ENCODE results near the gene MMRN2. TPM values are rescaled to one million over a fixed set of nuclear protein-coding genes. Genes with fewer than 3 reads are reported as not detected.

MMRN2 gene
- total and polyA plus RNA-seq, 2 of the 8 experiments (the other 6 are each of a cell fraction or from before 2014, with no cell fraction given) = 1.2 TPM

- H4K20me1 ChIP-seq (replicated peaks in 1 of 2; ENCODE audit: control insufficient read depth in 1 of 2, insufficient read depth in 2 of 2, low read length in 2 of 2) = no peaks in the 10 kb centered on the region
- peak overlapping the region; percentile 99; the same call in 1 of the 2 replicates for H2BK5ac ChIP-seq (ENCODE audit: low read depth, low read length)
- no peaks in the 10 kb centered on the region for H3K9me3 ChIP-seq (ENCODE audit: insufficient read depth in 2 of 2, low read depth in 1 of 2, low read length in 1 of 2)
- peak overlapping the region; percentile 100 for H2AK5ac ChIP-seq (ENCODE audit: low read depth, low read length)
- H3K56ac ChIP-seq (replicated peaks; ENCODE audit: insufficient read length, low read depth, low read length) = no peak overlapping the region
- WGBS, 2 experiments (ENCODE audit: extremely low coverage in 1 of 2, insufficient coverage in 1 of 2, insufficient read length in 1 of 2, insufficient replicate concordance in 2 of 2, low coverage in 1 of 2, low lambda C conversion rate in 2 of 2, missing lambda C conversion rate in 1 of 2) = 81% methylated on average over 12 of the region's 16 CpGs; no CpG with 5 or more reads in 1 of the 2 experiments
- H3K4ac ChIP-seq (replicated peaks; ENCODE audit: insufficient read length, low read depth, low read length) = peak overlapping the region; percentile 12
- peak overlapping the region; percentile 79 for H2BK120ac ChIP-seq (replicated peaks; ENCODE audit: low read depth, low read length)
- H2BK15ac ChIP-seq (ENCODE audit: low read length) = peak overlapping the region; percentile 100; the same call in 1 of the 2 replicates
- H3K79me1 ChIP-seq (ENCODE audit: low read depth, low read length) = no peaks in the 10 kb centered on the region
- peak overlapping the region; percentile 96 for H4K91ac ChIP-seq (replicated peaks; ENCODE audit: insufficient read length, low read length)
- H4K5ac ChIP-seq (ENCODE audit: insufficient read length, low read depth, low read length) = peak overlapping the region; percentile 28
- peak overlapping the region; percentile 93 for H3K18ac ChIP-seq (ENCODE audit: extremely low read depth, low read length)
- H3K4me2 ChIP-seq (ENCODE audit: insufficient read depth in 1 of 2, low read depth in 2 of 2, low read length in 2 of 2) = no peak overlapping the region
- ChIA-PET CTCF (ENCODE audit: partially characterized antibody) (interaction anchor here (1.1 to 26.4 kb wide), 8 partner anchors 1 to 273 kb away, joined by 3 to 975 read pairs (median 8); partner anchors contain the start of genes ADIRF, MMRN2 and SNCG), POLR2A (ENCODE audit: partially characterized antibody) (interaction anchor here (1.1 to 2.2 kb wide), 3 partner anchors 13 to 18 kb away, joined by 4 to 10 read pairs (median 6); no protein-coding TSS in a partner anchor)
- FAIRE-seq (no peak), DNase-seq (ENCODE audit: low read depth in 1 of 2, low spot score in 2 of 2) (peak in 1 of 2 experiments; percentile 54)
- H4K8ac ChIP-seq (ENCODE audit: extremely low read depth, insufficient read depth, low read length) = peak overlapping the region; percentile 53; the same call in 1 of the 2 replicates
- no peaks in the 10 kb centered on the region for H3K27me3 ChIP-seq (replicated peaks in 1 of 4; ENCODE audit: control insufficient read depth in 3 of 4, extremely low read depth in 1 of 4, insufficient read depth in 3 of 4, low read length in 3 of 4)
- no peak overlapping the region for H3K27ac ChIP-seq (ENCODE audit: low read depth, low read length)
- no peaks in the 10 kb centered on the region for H3K23me2 ChIP-seq (ENCODE audit: low read depth, low read length)
- H3K9ac ChIP-seq (replicated peaks in 1 of 4; ENCODE audit: extremely low read depth in 1 of 4, low read depth in 3 of 4, low read length in 3 of 4) = no peak overlapping the region
- no peaks in the 10 kb centered on the region for H3K36me3 ChIP-seq (ENCODE audit: control insufficient read depth in 2 of 4, insufficient read depth in 4 of 4, low read length in 3 of 4)
- peak overlapping the region; percentile 99; the same call in 1 of the 2 replicates for H2BK20ac ChIP-seq (ENCODE audit: low read length)
- H3K4me3 ChIP-seq (ENCODE audit: extremely low read depth in 1 of 4, insufficient read depth in 2 of 4, low read depth in 3 of 4, low read length in 4 of 4) = no peak overlapping the region
- H2AFZ ChIP-seq (ENCODE audit: low read length) = no peak overlapping the region
- no peaks in the 10 kb centered on the region for H3K79me2 ChIP-seq (ENCODE audit: control insufficient read depth in 1 of 2, insufficient read depth in 2 of 2, low read length in 2 of 2)
- peaks cover 16 to 53% (median 41%) of the 10 kb centered on the region in 4 experiments for H3K4me1 ChIP-seq (replicated peaks in 1 of 4; ENCODE audit: control insufficient read depth in 3 of 4, insufficient read depth in 4 of 4, low read length in 3 of 4)
- no peak overlapping the region for H3K23ac ChIP-seq (ENCODE audit: insufficient read length)
- H3K14ac ChIP-seq (ENCODE audit: insufficient read length) = no peak overlapping the region
- H2BK12ac ChIP-seq (ENCODE audit: low read depth, low read length) = peak overlapping the region; percentile 99; the same call in 1 of the 2 replicates
- TF ChIP-seq BCL11A (IDR thresholded peaks at IDR 0.05; ENCODE audit: low read depth in 2 of 2, low read length in 2 of 2) (no peak), HDAC6 (IDR thresholded peaks at IDR 0.05; ENCODE audit: low read depth, low read length) (no peak), TEAD4 (IDR thresholded peaks at IDR 0.05; ENCODE audit: low read depth, low read length) (no peak), POLR2A (IDR thresholded peaks at IDR 0.05; ENCODE audit: control extremely low read depth in 1 of 2, low read depth in 2 of 2, low read length in 2 of 2) (no peak), MAFK (IDR thresholded peaks at IDR 0.05; ENCODE audit: low read depth, low read length) (no peak), SIN3A (conservative IDR thresholded peaks at IDR 0.05 in 1 of 2, IDR thresholded peaks at IDR 0.05 in 1 of 2; ENCODE audit: low read depth in 1 of 2, low read length in 2 of 2) (no peak), JUND (IDR thresholded peaks at IDR 0.05; ENCODE audit: low read length) (no peak; the same call in 1 of the 2 replicates), TBP (IDR thresholded peaks at IDR 0.05; ENCODE audit: low read depth, low read length) (no peak), SRF (IDR thresholded peaks at IDR 0.05; ENCODE audit: low read depth, low read length) (no peak), ATF2 (IDR thresholded peaks at IDR 0.05; ENCODE audit: low read length) (no peak)
Measured at GRCh38 chr10:86958901-86959736, 1.7 kb upstream of the MMRN2 start.
